HL-60 (cell line): ENCODE data around the gene SCYL3.
A peak's percentile ranks its signal among the peaks of the same experiment; 100 is the strongest.

Experiments used
- DNase-seq, 2 experiments: peaks; one replicate each; pipeline ENCODE4 v3.0.0-alpha.2; 2010 to 2020; ENCODE audit warnings: low read depth in 1 of 2, low spot score in 1 of 2
- H3K27ac ChIP-seq: fragments of 250-450 bp; sonication (Bioruptor Pico); replicated peaks from 2 replicates; pipeline ENCODE4 v1.5.1; 2020; ENCODE audit warnings: mild to moderate bottlenecking, moderate library complexity
- H3K27me3 ChIP-seq: fragments of 250-450 bp; sonication (Bioruptor Pico); 2 replicates; pipeline ENCODE4 v1.5.1; 2021; ENCODE audit warnings: mild to moderate bottlenecking, moderate library complexity; ENCODE audit not compliant: insufficient read depth, poor library complexity, severe bottlenecking
- H3K4me3 ChIP-seq: replicated peaks from 2 replicates; pipeline ENCODE4 v1.5.1; 2011; ENCODE audit warnings: mild to moderate bottlenecking, control low read depth, low read length; ENCODE audit not compliant: insufficient read depth
- CTCF ChIP-seq: IDR thresholded peaks from one replicate; pipeline ENCODE4 v1.5.1; 2011; ENCODE audit warnings: low read length, control low read depth, inconsistent platforms; ENCODE audit not compliant: insufficient read depth
- GABPA ChIP-seq: IDR thresholded peaks from 2 replicates; pipeline ENCODE4 v1.6.1; 2012; ENCODE audit warnings: low read depth
- POLR2AphosphoS5 ChIP-seq: IDR thresholded peaks from 2 replicates; pipeline ENCODE4 v1.6.1; 2012; ENCODE audit warnings: low read depth
- REST ChIP-seq: IDR thresholded peaks from 2 replicates; pipeline ENCODE4 v1.6.1; 2012; ENCODE audit warnings: low read depth; ENCODE audit not compliant: insufficient replicate concordance
- SPI1 ChIP-seq: IDR thresholded peaks from 2 replicates; pipeline ENCODE4 v1.6.1; 2012; ENCODE audit warnings: low read depth, mild to moderate bottlenecking, borderline replicate concordance

Gene SCYL3

GRCh38 chr1:169928438-169929209 lies 34.9 kb upstream of the SCYL3 start:
- no peak overlapping the region for H3K27ac ChIP-seq
- peak in 1 of 2 experiments; percentile 4 for DNase-seq
- TF ChIP-seq CTCF (peak; percentile 43), GABPA (no peak)
- no peaks in the 10 kb centered on the region for H3K27me3 ChIP-seq
- no peak overlapping the region for H3K4me3 ChIP-seq

DNA sequence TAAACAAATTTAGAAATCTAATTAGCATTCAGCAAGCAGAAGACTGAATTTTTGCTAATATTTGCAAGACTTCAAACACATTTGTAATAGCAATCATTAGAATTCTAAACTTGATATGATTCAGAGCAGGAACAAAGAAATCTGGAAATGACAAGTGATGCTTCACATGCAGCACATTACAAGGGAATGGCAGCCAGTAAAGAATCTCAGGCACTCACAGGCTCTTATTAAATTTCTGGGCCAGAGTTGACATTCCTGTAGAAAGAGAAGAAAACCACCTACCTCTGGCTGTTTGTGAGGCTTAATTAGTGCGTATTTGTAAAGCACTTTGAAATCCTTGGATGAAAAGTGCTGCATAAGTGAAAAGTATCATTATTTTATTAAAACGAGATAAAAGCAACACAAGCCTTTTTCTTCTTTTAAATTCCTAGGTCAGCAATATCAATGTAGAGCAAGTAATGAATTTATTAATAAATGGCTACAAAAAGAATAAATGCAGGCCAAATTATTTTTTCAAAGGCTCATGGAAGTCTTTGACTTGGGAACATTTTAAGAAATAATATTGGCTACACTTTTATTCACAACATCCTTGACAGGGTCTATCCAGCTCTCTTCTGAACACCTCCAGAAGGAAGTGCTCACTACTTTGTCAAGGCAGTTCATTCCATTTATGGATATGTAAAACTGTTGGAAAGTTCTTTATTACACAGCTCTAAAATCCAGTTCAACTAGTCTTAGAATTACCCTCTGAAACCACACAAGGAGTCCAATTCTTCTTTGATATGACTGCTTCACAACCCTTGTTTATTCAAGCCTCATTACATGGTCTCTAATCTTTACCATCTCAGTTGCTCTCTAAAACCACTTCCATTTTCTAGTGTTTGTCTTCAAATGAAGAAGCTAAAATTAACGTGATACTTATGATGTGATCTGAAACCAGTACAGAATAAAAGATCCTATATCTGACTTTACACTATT lies 32.1 kb upstream of the SCYL3 start:
- Histone ChIP-seq H3K27me3 (no peaks in the 10 kb centered on the region), H3K27ac (no peak overlapping the region), H3K4me3 (no peak overlapping the region)
- TF ChIP-seq SPI1 (no peak), POLR2AphosphoS5 (no peak), CTCF (no peak), GABPA (no peak), REST (no peak)
- DNase-seq = no peak

DNA sequence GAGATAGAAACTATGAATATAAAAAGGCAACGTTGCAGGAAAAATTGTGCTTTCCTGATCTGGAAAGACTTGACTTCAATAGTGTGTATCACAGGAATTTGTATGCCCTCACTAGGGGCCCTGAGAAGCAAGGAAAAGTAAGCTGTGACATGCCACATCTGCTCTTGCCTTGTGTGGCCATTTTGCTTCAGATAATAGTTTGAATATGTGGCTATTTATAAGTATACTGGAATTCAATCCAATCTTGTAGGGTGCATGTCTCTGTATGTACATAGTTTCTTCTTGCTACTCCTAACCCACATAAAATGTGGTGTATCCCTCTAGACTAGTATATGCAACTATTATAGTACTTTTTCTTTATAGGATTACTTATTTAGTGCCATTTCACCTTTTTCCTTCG lies 31.1 kb upstream of the SCYL3 start:
- H3K27ac ChIP-seq = no peak overlapping the region
- TF ChIP-seq REST (no peak), CTCF (no peak), POLR2AphosphoS5 (no peak), SPI1 (no peak), GABPA (no peak)
- H3K27me3 ChIP-seq = no peaks in the 10 kb centered on the region
- H3K4me3 ChIP-seq = no peak overlapping the region
- DNase-seq = no peak
